ENCODE results near the gene ADRA2B.
"Not testable (repeated sequence)": the region's sequence is repeated elsewhere in the genome, so short reads cannot be mapped to it uniquely, and the experiment has no call there.

Gene ADRA2B

GRCh38 chr2:96116424-96116878 lies at the start of gene ADRA2B:
Gene ADRA2B, minus strand, starts transcription at chr2:96116571. Its CDS starts 422 bp downstream, at chr2:96116149.
- no peak for DNase-seq (ENCODE audit: low read depth, low spot score)

- DNase-seq (ENCODE audit: low read depth, low spot score), result no peak
These were observed 48.3 kb upstream of the ADRA2B start for GRCh38 chr2:96164459-96165184.

- DNase-seq (ENCODE audit: low read depth, low spot score), result no peak
These were observed 47.5 kb upstream of the ADRA2B start for GRCh38 chr2:96163768-96164429.

- no peak for DNase-seq (ENCODE audit: low read depth, low spot score)
These were observed 47.0 kb upstream of the ADRA2B start for GRCh38 chr2:96163415-96163767.

GRCh38 chr2:96161898-96162297 lies 45.5 kb upstream of the ADRA2B start:
- DNase-seq (ENCODE audit: low read depth, low spot score), result no peak

GRCh38 chr2:96160366-96160765 lies 44.0 kb upstream of the ADRA2B start:
- DNase-seq (ENCODE audit: low read depth, low spot score), result not testable (repeated sequence)

- DNase-seq (ENCODE audit: low read depth, low spot score), result no peak
These were observed 42.9 kb upstream of the ADRA2B start for GRCh38 chr2:96159084-96159830.

GRCh38 chr2:96158554-96158940 lies 42.2 kb upstream of the ADRA2B start:
- DNase-seq (ENCODE audit: low read depth, low spot score), result no peak

- DNase-seq (ENCODE audit: low read depth, low spot score), result no peak
These were observed 41.5 kb upstream of the ADRA2B start for GRCh38 chr2:96157649-96158553.

GRCh38 chr2:96156926-96157648 lies 40.7 kb upstream of the ADRA2B start:
- no peak for DNase-seq (ENCODE audit: low read depth, low spot score)

GRCh38 chr2:96156011-96156820 lies 39.8 kb upstream of the ADRA2B start:
- DNase-seq (ENCODE audit: low read depth, low spot score), result no peak

- DNase-seq (ENCODE audit: low read depth, low spot score), result no peak
These were observed 38.4 kb upstream of the ADRA2B start for GRCh38 chr2:96154506-96155380.

- DNase-seq (ENCODE audit: low read depth, low spot score), result no peak
These were observed 37.6 kb upstream of the ADRA2B start for GRCh38 chr2:96153991-96154431.

- DNase-seq (ENCODE audit: low read depth, low spot score), result no peak
These were observed 36.9 kb upstream of the ADRA2B start for GRCh38 chr2:96153291-96153713.

- DNase-seq (ENCODE audit: low read depth, low spot score), result no peak
These were observed 36.2 kb upstream of the ADRA2B start for GRCh38 chr2:96152304-96153161.

GRCh38 chr2:96151595-96152303 lies 35.4 kb upstream of the ADRA2B start:
- no peak for DNase-seq (ENCODE audit: low read depth, low spot score)

Data from smooth muscle cell of the brain vasculature (primary cell).